HG02943 (cell line): ENCODE data around the gene TRIM33.

Source experiments
- ATAC-seq: cut with Tn5 transposase; IDR thresholded peaks from one replicate; pipeline ENCODE4 v1.9.1; 2021; ENCODE audit warnings: mild to moderate bottlenecking, low read depth, moderate library complexity; ENCODE audit not compliant: unreplicated experiment

TRIM33 gene

GRCh38 chr1:114511032-114511785 is at the start of gene TRIM33:
TRIM33 (minus strand) TSS chr1:114511203; CDS start chr1:114511076, 127 bp downstream.
- peak; percentile 74 for ATAC-seq

GRCh38 chr1:114559356-114559755 is 48.4 kb upstream of the TRIM33 start:
- no peak for ATAC-seq

GRCh38 chr1:114558544-114558943 is 47.5 kb upstream of the TRIM33 start:
- ATAC-seq, result no peak

DNA sequence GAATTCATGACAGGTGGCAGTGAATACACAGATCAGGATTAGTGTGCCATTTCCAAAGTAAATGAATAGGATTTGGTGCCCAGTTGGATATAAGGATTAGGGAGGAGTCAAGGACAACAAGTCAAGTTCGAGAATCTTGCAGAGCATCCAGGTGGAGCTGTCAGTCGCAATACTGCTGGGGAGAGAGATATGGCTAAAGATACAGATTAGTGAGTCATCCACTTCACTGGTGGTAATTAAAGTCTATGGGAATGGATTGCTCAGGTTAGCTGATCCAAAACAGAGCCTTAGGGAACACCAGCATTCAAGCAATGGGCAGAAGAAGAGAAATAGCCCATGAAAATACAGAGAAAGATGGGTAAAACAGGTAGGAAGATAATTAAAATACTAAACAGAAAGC is 43.6 kb upstream of the TRIM33 start:
- ATAC-seq, result no peak

DNA sequence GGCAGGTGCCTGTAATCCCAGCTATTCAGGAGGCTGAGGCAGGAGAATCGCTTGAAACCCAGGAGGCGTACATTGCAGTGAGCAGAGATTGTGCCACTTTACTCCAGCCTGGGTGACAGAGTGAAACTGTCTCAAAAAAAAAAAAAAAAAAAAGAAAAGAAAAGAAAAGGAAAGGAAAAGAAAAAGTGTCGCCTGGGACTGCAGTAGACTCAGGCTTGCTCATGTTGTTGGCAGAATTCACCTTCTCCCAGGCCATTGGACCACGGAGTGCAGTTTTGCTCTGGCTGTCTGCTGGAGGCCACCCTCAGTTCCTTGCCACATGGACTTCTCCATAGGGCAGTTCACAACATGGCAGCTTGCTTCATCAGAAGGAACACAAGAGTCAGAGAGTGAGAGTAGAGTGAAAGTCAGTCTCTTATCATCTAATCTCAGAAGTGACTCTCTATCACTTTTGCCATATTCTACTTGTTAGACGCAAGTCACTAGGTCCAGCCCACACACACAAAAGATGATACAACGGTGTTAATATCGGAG is 41.2 kb upstream of the TRIM33 start:
- ATAC-seq, result no peak

- no peak for ATAC-seq
Observed at GRCh38 chr1:114551400-114551799, 40.4 kb upstream of the TRIM33 start.

DNA sequence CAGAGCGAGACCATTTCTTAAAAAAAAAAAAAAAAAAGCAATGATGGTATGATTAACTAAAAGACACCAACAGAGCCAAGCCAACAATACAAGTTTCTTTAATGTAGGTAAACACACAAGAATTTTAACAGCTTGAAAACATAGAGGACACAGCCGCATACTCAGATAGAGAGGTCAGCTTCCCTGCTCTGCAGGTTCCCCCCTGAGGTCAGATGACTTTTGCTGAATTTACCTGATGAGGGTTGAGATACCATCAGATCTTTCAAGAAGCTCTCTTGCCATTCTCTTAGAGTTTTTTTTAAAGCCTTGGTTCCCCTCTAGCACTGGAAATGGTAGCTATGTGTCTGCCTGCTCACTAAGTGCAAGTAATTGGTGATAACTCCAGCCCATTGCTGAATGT is 39.3 kb upstream of the TRIM33 start:
- no peak for ATAC-seq

GRCh38 chr1:114549137-114549536 is 38.1 kb upstream of the TRIM33 start:
- no peak for ATAC-seq

GRCh38 chr1:114547076-114547475 is 36.1 kb upstream of the TRIM33 start:
- ATAC-seq, result no peak

GRCh38 chr1:114545796-114546195 is 34.8 kb upstream of the TRIM33 start:
- no peak for ATAC-seq

DNA sequence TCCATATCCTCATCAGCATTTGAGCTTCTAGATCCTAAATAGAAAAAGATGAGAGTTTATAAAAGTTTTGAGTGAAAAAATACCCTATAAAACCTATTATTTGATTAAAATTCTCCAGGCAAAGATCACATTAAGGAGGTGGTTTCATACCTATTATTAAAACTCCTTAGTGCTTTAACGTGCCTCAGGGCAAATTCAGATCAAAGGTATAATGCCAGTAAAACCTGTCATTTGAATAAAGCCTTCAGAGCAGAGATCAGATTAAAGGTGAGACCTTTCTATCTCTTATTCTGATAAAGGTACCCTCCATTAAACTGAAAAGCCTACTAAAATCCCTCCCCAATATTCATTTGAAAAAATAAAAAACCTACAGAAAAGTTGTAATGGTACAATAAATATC is 34.3 kb upstream of the TRIM33 start:
- no peak for ATAC-seq

GRCh38 chr1:114540821-114541220 is 29.8 kb upstream of the TRIM33 start:
- no peak for ATAC-seq

GRCh38 chr1:114540272-114540671 is 29.3 kb upstream of the TRIM33 start:
- no peak for ATAC-seq

DNA sequence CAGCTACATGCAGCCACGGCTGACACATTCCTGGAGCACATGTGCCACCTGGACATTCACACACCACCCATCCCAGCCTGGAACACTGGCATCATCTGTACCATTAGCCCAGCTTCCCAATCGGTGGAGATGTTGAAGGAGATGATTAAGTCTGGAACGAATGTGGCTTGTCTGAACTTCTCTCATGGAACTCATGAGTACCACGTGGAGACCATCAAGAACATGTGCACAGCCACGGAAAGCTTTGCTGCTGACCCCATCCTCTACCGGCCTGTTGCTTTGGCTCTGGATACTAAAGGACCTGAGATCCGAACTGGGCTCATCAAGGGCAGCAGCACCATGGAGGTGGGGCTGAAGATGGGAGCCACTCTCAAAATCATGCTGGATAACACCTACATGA is 25.0 kb upstream of the TRIM33 start:
- no peak for ATAC-seq

- ATAC-seq, result no peak
Observed at GRCh38 chr1:114535401-114535800, 24.4 kb upstream of the TRIM33 start.

- no peak for ATAC-seq
Observed at GRCh38 chr1:114531094-114531493, 20.1 kb upstream of the TRIM33 start.

DNA sequence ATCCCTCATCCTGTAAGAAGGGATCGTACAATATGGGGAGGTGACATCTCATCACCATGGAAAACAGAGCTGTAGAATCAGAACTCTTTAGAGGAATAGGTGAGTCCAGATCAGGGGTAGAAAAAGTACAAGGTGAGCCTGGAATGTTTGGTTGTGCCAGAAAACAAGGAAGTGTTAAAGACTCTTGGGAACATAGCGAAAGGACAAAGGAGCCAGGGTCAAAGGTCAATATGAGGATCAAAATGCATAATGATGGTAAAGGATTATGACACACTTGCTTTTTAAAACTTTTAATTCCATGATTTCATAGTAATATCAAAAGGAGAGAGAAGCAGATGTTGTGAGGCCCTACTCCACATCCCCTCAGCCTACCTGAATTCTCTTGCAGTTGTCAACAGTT is 19.2 kb upstream of the TRIM33 start:
- ATAC-seq, result no peak

DNA sequence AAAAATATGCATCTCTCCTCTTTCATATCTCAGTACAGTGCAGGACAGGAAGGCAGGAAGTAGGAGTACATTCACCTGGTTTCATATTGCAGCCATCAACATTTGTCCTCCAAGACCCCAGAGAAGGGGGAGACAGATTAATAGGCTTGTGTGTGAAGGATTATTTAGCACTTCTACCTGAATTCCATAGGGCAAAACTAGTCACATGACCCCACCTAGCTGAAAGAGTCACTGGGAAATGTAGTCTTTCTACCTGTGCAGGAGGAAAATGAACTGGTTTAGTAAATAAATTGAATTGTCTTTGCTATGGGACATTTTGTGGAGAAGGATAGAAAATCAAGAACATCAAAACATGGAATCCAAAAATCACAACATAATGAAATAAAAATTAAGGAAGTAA is 13.9 kb upstream of the TRIM33 start:
- ATAC-seq, result no peak

GRCh38 chr1:114522264-114522575 is 11.2 kb upstream of the TRIM33 start:
- no peak for ATAC-seq

- ATAC-seq, result no peak
Observed at GRCh38 chr1:114521396-114522263, 10.6 kb upstream of the TRIM33 start.

- no peak for ATAC-seq
Observed at GRCh38 chr1:114517348-114517747, 6.3 kb upstream of the TRIM33 start.
